ENCODE data around the gene ZNF619. TPM values are rescaled to one million over a fixed set of nuclear protein-coding genes. Genes with fewer than 3 reads are reported as not detected.

ZNF619 gene
- total and polyA plus RNA-seq, 2 of the 13 experiments (the other 11 are each of a cell fraction or from before 2014, with no cell fraction given) = 0.83 to 5.2 TPM

DNA sequence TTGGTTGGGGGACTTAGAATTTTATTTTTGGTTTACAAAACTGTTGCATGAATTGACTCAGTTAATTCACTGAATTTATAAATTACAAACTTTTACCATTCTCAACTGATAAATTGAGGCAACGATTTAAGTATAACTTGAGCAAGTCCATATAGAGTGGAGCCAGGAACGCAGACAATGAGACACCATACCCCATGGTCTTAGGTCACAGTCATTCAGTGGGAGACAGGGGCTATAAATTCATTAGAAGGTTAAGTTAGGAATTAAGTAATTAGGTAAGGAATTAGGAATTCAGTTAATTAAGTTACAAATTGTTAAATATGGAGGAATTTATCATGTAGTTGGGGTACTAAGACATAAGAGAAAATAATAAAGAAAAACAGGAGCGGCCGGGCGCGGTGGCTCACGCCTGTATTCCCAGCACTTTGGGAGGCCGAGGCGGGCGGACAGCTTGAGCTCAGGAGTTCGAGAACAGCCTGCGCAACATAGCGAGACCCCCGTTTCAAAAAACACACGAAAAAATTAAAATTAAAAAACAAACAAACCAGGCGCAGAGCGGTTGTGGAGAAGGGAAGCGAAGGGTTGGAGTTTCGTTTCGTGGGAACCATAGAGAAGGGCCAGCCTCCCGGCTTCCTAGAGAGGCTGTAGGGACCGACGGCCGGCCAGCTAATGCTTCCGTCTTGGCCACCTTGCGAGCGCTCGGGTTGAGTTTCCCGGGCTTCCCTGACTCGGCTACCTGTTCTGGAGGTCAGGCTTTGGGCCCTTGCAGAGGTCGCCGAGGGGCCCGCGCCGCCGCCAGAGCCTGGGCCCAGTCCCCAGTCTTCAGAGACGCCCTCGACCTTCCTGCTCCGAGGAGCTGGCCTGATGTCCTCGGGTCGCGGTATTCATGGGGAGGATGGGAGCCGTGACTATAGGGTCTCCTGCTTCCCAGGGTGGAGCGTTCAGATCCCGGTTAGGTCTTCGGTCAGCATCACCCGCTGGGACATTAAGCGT, at the start of gene ZNF619 (continued):
- TF ChIP-seq ZNF550 (CRISPR knock-in tag; IDR thresholded peaks at IDR 0.05; ENCODE audit: borderline replicate concordance) (no peak), RFX3 (CRISPR knock-in tag; IDR thresholded peaks at IDR 0.05) (no peak), HNF4A (CRISPR knock-in tag; IDR thresholded peaks at IDR 0.05) (no peak), PCBP2 (optimal IDR thresholded peaks at IDR 0.05; ENCODE audit: low read depth, low read length, poor library complexity, severe bottlenecking) (no peak), HMGA1 (CRISPR knock-in tag; conservative IDR thresholded peaks at IDR 0.05) (no peak), ZSCAN31 (CRISPR knock-in tag; IDR thresholded peaks at IDR 0.05; ENCODE audit: low read depth) (peak; percentile 74), KAT8 (CRISPR knock-in tag; IDR thresholded peaks at IDR 0.05) (peak; percentile 83), EZH2 (conservative IDR thresholded peaks at IDR 0.05; ENCODE audit: low read depth, low read length) (no peak), PITX1 (CRISPR knock-in tag; IDR thresholded peaks at IDR 0.05) (0 out of 2 replicates have a peak, but pooled peaks have one; percentile 23), SPEN (CRISPR knock-in tag; IDR thresholded peaks at IDR 0.05; ENCODE audit: low read depth) (peak; percentile 64), ZNF557 (CRISPR knock-in tag; IDR thresholded peaks at IDR 0.05) (0 out of 2 replicates have a peak, but pooled peaks have one; percentile 43), YEATS4 (CRISPR knock-in tag; IDR thresholded peaks at IDR 0.05; ENCODE audit: borderline replicate concordance) (0 out of 2 replicates have a peak, but pooled peaks have one; percentile 42), HOXD1 (CRISPR knock-in tag; IDR thresholded peaks at IDR 0.05) (no peak), TEAD2 (CRISPR knock-in tag; IDR thresholded peaks at IDR 0.05) (no peak), KLF12 (CRISPR knock-in tag; IDR thresholded peaks at IDR 0.05; ENCODE audit: borderline replicate concordance) (no peak), NFKB2 (CRISPR knock-in tag; IDR thresholded peaks at IDR 0.05; ENCODE audit: borderline replicate concordance) (peak; percentile 72; the same call in 1 of the 2 replicates), ZNF562 (CRISPR knock-in tag; IDR thresholded peaks at IDR 0.05; ENCODE audit: borderline replicate concordance) (no peak)
- TF ChIP-seq, protein P1, sequence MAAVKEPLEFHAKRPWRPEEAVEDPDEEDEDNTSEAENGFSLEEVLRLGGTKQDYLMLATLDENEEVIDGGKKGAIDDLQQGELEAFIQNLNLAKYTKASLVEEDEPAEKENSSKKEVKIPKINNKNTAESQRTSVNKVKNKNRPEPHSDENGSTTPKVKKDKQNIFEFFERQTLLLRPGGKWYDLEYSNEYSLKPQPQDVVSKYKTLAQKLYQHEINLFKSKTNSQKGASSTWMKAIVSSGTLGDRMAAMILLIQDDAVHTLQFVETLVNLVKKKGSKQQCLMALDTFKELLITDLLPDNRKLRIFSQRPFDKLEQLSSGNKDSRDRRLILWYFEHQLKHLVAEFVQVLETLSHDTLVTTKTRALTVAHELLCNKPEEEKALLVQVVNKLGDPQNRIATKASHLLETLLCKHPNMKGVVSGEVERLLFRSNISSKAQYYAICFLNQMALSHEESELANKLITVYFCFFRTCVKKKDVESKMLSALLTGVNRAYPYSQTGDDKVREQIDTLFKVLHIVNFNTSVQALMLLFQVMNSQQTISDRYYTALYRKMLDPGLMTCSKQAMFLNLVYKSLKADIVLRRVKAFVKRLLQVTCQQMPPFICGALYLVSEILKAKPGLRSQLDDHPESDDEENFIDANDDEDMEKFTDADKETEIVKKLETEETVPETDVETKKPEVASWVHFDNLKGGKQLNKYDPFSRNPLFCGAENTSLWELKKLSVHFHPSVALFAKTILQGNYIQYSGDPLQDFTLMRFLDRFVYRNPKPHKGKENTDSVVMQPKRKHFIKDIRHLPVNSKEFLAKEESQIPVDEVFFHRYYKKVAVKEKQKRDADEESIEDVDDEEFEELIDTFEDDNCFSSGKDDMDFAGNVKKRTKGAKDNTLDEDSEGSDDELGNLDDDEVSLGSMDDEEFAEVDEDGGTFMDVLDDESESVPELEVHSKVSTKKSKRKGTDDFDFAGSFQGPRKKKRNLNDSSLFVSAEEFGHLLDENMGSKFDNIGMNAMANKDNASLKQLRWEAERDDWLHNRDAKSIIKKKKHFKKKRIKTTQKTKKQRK (IDR thresholded peaks at IDR 0.05; ENCODE audit: low read length) = no peak
- TF ChIP-seq, protein P2, sequence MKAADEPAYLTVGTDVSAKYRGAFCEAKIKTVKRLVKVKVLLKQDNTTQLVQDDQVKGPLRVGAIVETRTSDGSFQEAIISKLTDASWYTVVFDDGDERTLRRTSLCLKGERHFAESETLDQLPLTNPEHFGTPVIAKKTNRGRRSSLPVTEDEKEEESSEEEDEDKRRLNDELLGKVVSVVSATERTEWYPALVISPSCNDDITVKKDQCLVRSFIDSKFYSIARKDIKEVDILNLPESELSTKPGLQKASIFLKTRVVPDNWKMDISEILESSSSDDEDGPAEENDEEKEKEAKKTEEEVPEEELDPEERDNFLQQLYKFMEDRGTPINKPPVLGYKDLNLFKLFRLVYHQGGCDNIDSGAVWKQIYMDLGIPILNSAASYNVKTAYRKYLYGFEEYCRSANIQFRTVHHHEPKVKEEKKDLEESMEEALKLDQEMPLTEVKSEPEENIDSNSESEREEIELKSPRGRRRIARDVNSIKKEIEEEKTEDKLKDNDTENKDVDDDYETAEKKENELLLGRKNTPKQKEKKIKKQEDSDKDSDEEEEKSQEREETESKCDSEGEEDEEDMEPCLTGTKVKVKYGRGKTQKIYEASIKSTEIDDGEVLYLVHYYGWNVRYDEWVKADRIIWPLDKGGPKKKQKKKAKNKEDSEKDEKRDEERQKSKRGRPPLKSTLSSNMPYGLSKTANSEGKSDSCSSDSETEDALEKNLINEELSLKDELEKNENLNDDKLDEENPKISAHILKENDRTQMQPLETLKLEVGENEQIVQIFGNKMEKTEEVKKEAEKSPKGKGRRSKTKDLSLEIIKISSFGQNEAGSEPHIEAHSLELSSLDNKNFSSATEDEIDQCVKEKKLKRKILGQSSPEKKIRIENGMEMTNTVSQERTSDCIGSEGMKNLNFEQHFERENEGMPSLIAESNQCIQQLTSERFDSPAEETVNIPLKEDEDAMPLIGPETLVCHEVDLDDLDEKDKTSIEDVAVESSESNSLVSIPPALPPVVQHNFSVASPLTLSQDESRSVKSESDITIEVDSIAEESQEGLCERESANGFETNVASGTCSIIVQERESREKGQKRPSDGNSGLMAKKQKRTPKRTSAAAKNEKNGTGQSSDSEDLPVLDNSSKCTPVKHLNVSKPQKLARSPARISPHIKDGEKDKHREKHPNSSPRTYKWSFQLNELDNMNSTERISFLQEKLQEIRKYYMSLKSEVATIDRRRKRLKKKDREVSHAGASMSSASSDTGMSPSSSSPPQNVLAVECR (CRISPR knock-in tag; IDR thresholded peaks at IDR 0.05; ENCODE audit: borderline replicate concordance) = peak; percentile 38; the same call in 1 of the 2 replicates
- TF ChIP-seq, protein P3, sequence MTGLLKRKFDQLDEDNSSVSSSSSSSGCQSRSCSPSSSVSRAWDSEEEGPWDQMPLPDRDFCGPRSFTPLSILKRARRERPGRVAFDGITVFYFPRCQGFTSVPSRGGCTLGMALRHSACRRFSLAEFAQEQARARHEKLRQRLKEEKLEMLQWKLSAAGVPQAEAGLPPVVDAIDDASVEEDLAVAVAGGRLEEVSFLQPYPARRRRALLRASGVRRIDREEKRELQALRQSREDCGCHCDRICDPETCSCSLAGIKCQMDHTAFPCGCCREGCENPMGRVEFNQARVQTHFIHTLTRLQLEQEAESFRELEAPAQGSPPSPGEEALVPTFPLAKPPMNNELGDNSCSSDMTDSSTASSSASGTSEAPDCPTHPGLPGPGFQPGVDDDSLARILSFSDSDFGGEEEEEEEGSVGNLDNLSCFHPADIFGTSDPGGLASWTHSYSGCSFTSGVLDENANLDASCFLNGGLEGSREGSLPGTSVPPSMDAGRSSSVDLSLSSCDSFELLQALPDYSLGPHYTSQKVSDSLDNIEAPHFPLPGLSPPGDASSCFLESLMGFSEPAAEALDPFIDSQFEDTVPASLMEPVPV (CRISPR knock-in tag; IDR thresholded peaks at IDR 0.05) = no peak

Data from HepG2 (cell line).